Measurements from ENCODE around the gene SCML1. TPM values are rescaled to one million over a fixed set of nuclear protein-coding genes. Genes with fewer than 3 reads are reported as not detected.

Gene SCML1
- polyA plus RNA-seq, 1 donor from 2014 or later, result 9.4 TPM

GRCh38 chrX:17773221-17773876, 36.1 kb downstream of the SCML1 start:
- Histone ChIP-seq H3K79me2 (replicated peaks; ENCODE audit: insufficient read depth, low read length) (no peaks in the 10 kb centered on the region), H3K4me3 (ENCODE audit: low read length) (no peak overlapping the region), H3F3A (ENCODE audit: insufficient read depth, low read length, poor library complexity, severe bottlenecking) (no peaks in the 10 kb centered on the region), H3K36me3 (ENCODE audit: insufficient read depth, low read length) (no peaks in the 10 kb centered on the region), H4K20me1 (ENCODE audit: insufficient read depth) (no peaks in the 10 kb centered on the region), H3K27ac (ENCODE audit: low read length) (no peak overlapping the region), H3K4me2 (ENCODE audit: low read length) (no peak overlapping the region), H3K9me2 (ENCODE audit: insufficient read depth, low read length) (no peaks in the 10 kb centered on the region), H3K27me3 (ENCODE audit: insufficient read depth, low read depth, low read length) (no peaks in the 10 kb centered on the region), H3K9me3 (ENCODE audit: low read length) (no peaks in the 10 kb centered on the region), H2AFZ (ENCODE audit: low read depth, low read length) (no peak overlapping the region), H3K9ac (ENCODE audit: low read length) (no peak overlapping the region)
- TF ChIP-seq CTCF (IDR thresholded peaks at IDR 0.05; ENCODE audit: poor library complexity, severe bottlenecking) (no peak), EZH2 (IDR thresholded peaks at IDR 0.05; ENCODE audit: borderline replicate concordance, insufficient read depth, low read length, poor library complexity, severe bottlenecking) (no peak), MXI1 (conservative IDR thresholded peaks at IDR 0.05; ENCODE audit: poor library complexity, severe bottlenecking) (no peak), EP300 (conservative IDR thresholded peaks at IDR 0.05; ENCODE audit: poor library complexity, severe bottlenecking) (no peak), TAF1 (IDR thresholded peaks at IDR 0.05; ENCODE audit: low read depth) (no peak), SMC3 (conservative IDR thresholded peaks at IDR 0.05; ENCODE audit: poor library complexity) (no peak), RAD21 (conservative IDR thresholded peaks at IDR 0.05) (no peak), REST (IDR thresholded peaks at IDR 0.05; ENCODE audit: borderline replicate concordance) (no peak), POLR2AphosphoS5 (IDR thresholded peaks at IDR 0.05) (no peak)

- Histone ChIP-seq H3K27ac (ENCODE audit: low read length) (no peak overlapping the region), H3K9me3 (ENCODE audit: low read length) (no peaks in the 10 kb centered on the region)
Observed at GRCh38 chrX:17774053-17774452, 36.8 kb downstream of the SCML1 start.

More at GRCh38 chrX:17774053-17774452, 36.8 kb downstream of the SCML1 start:
- no peaks in the 10 kb centered on the region for H3K36me3 ChIP-seq (ENCODE audit: insufficient read depth, low read length)
- no peak overlapping the region for H2AFZ ChIP-seq (ENCODE audit: low read depth, low read length)
- H3K79me2 ChIP-seq (replicated peaks; ENCODE audit: insufficient read depth, low read length), result no peaks in the 10 kb centered on the region
- no peak overlapping the region for H3K4me3 ChIP-seq (ENCODE audit: low read length)
- no peak overlapping the region for H3K4me2 ChIP-seq (ENCODE audit: low read length)
- H3K9ac ChIP-seq (ENCODE audit: low read length), result no peak overlapping the region
- H4K20me1 ChIP-seq (ENCODE audit: insufficient read depth), result no peaks in the 10 kb centered on the region
- H3K27me3 ChIP-seq (ENCODE audit: insufficient read depth, low read depth, low read length), result no peaks in the 10 kb centered on the region
- TF ChIP-seq EZH2 (IDR thresholded peaks at IDR 0.05; ENCODE audit: borderline replicate concordance, insufficient read depth, low read length, poor library complexity, severe bottlenecking) (no peak), RAD21 (conservative IDR thresholded peaks at IDR 0.05) (no peak), POLR2AphosphoS5 (IDR thresholded peaks at IDR 0.05) (peak; percentile 72), EP300 (conservative IDR thresholded peaks at IDR 0.05; ENCODE audit: poor library complexity, severe bottlenecking) (peak; percentile 95), SMC3 (conservative IDR thresholded peaks at IDR 0.05; ENCODE audit: poor library complexity) (no peak), CTCF (IDR thresholded peaks at IDR 0.05; ENCODE audit: poor library complexity, severe bottlenecking) (no peak), MXI1 (conservative IDR thresholded peaks at IDR 0.05; ENCODE audit: poor library complexity, severe bottlenecking) (no peak)
- H3K9me2 ChIP-seq (ENCODE audit: insufficient read depth, low read length), result no peaks in the 10 kb centered on the region
- no peaks in the 10 kb centered on the region for H3F3A ChIP-seq (ENCODE audit: insufficient read depth, low read length, poor library complexity, severe bottlenecking)

Measured in neural cell (in vitro differentiated cells).